HepG2 (cell line): ENCODE data around the gene SSBP2.

Experiments used
- DPF2 ChIP-seq: sonication (generic); formaldehyde crosslinking; IDR thresholded peaks from 2 replicates; pipeline ENCODE4 v1.4.0; 2020; ENCODE audit warnings: mild to moderate bottlenecking, low read depth, missing genetic modification reagents, borderline replicate concordance
- GABPB1 ChIP-seq: IDR thresholded peaks from 2 replicates; pipeline ENCODE4 v1.6.1; 2016; ENCODE audit warnings: mild to moderate bottlenecking, missing genetic modification reagents, moderate library complexity, missing compliant biosample characterization
- HNRNPH1 ChIP-seq: fragments of 200-400 bp; formaldehyde crosslinking; optimal IDR thresholded peaks from 2 replicates; pipeline ENCODE3; 2017; ENCODE audit warnings: mild to moderate bottlenecking, low read depth, low read length
- KDM5B ChIP-seq: sonication (generic); formaldehyde crosslinking; IDR thresholded peaks from 2 replicates; pipeline ENCODE4 v1.4.0; 2020; ENCODE audit warnings: missing genetic modification reagents, mild to moderate bottlenecking, borderline replicate concordance
- LCORL ChIP-seq, 2 experiments: fragments of 450-650 bp in 1 of 2; sonication (generic) in 1 of 2; formaldehyde crosslinking in 1 of 2; IDR thresholded peaks; 2 replicates each; pipeline versions ENCODE4 v1.5.0 to v1.6.1; 2017 to 2020; ENCODE audit warnings: antibody characterized with exemption in 1 of 2, missing genetic modification reagents in 1 of 2
- MTF1 ChIP-seq: sonication (generic); formaldehyde crosslinking; IDR thresholded peaks from 2 replicates; pipeline ENCODE4 v1.5.0; 2020; ENCODE audit warnings: missing genetic modification reagents
- PTBP1 ChIP-seq: fragments of 200-400 bp; formaldehyde crosslinking; IDR thresholded peaks from 2 replicates; pipeline ENCODE4 v1.6.1; 2018; ENCODE audit warnings: low read length, low read depth; ENCODE audit not compliant: poor library complexity, severe bottlenecking
- SMARCC2 ChIP-seq: fragments of 450-650 bp; IDR thresholded peaks from 2 replicates; pipeline ENCODE4 v1.6.1; 2017; ENCODE audit warnings: antibody characterized with exemption, mild to moderate bottlenecking
- SMC3 ChIP-seq: IDR thresholded peaks from 2 replicates; pipeline ENCODE4 v1.6.1; 2011; ENCODE audit warnings: low read length, improper control_type of control experiment
- TAF1 ChIP-seq: sonication (generic); formaldehyde crosslinking; IDR thresholded peaks from 2 replicates; pipeline ENCODE4 v1.4.0; 2020; ENCODE audit warnings: missing genetic modification reagents
- ZMYM2 ChIP-seq: sonication (generic); formaldehyde crosslinking; IDR thresholded peaks from 2 replicates; pipeline ENCODE4 v1.8.0; 2022; ENCODE audit warnings: mild to moderate bottlenecking, missing genetic modification reagents
- ZNF3 ChIP-seq: IDR thresholded peaks from 2 replicates; pipeline ENCODE4 v1.7.0; 2017; ENCODE audit warnings: inconsistent platforms
- TF ChIP-seq, protein P1 (sequence below): IDR thresholded peaks from 2 replicates; pipeline ENCODE4 v1.6.1; 2012; ENCODE audit warnings: inconsistent platforms
- TF ChIP-seq, protein P2 (sequence below): IDR thresholded peaks from 2 replicates; pipeline ENCODE4 v1.6.1; 2016; ENCODE audit warnings: missing compliant biosample characterization, missing genetic modification reagents, borderline replicate concordance

DNA sequence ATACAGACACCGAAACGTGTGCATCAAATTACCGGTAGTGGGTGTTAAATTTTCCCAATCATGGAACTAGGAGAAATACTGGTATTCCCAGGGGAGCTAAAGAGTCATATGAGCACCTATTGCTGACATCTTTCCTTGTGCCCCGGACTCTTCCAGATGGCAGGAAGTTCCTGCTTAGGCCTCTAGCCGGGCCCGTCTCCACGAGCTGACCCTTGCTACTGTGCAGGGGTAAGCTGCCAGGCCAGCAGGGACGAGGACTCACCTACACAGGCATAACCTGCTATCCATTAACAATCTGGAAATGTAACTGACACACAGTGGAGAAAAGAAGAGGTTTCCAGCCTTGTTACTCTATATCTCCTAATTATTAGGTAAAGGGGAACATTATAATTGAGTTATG lies 16.2 kb upstream of the SSBP2 start:
- TF ChIP-seq SMC3: no peak
- TF ChIP-seq HNRNPH1: no peak
- TF ChIP-seq, protein P1, sequence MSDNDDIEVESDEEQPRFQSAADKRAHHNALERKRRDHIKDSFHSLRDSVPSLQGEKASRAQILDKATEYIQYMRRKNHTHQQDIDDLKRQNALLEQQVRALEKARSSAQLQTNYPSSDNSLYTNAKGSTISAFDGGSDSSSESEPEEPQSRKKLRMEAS: no peak
- no peak for TF ChIP-seq MTF1
- TF ChIP-seq ZNF3 (CRISPR knock-in tag): no peak
- no peak for TF ChIP-seq TAF1 (CRISPR knock-in tag)
- TF ChIP-seq KDM5B: no peak
- no peak for TF ChIP-seq DPF2 (CRISPR knock-in tag)
- TF ChIP-seq, protein P2, sequence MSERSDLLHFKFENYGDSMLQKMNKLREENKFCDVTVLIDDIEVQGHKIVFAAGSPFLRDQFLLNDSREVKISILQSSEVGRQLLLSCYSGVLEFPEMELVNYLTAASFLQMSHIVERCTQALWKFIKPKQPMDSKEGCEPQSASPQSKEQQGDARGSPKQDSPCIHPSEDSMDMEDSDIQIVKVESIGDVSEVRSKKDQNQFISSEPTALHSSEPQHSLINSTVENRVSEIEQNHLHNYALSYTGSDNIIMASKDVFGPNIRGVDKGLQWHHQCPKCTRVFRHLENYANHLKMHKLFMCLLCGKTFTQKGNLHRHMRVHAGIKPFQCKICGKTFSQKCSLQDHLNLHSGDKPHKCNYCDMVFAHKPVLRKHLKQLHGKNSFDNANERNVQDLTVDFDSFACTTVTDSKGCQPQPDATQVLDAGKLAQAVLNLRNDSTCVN (CRISPR knock-in tag): no peak
- no peak for TF ChIP-seq GABPB1
- no peak for TF ChIP-seq PTBP1
- no peak for TF ChIP-seq LCORL (IDR thresholded peaks at IDR 0.05)
- no peak for TF ChIP-seq LCORL (CRISPR knock-in tag; IDR thresholded peaks at IDR 0.05)
- TF ChIP-seq ZMYM2: no peak
- TF ChIP-seq SMARCC2: no peak
